Stimulated activated CD4-positive, alpha-beta T cell treated with anti-CD3 and anti-CD28 coated beads, Interleukin-1b, Interleukin-23, amount 100 ng/mL, for 1 hour (primary cell): Measurements from ENCODE around the gene EMID1.

ENCODE experiments used
- DNase-seq, 2 donors: peaks; one replicate each; pipeline ENCODE4 v3.0.0-alpha.2; 2020; ENCODE audit warnings: low read depth in 2 of 2

The EMID1 gene

GRCh38 chr22:29292379-29292778 is 86.7 kb downstream of the EMID1 start:
- DNase-seq = no peak

DNA sequence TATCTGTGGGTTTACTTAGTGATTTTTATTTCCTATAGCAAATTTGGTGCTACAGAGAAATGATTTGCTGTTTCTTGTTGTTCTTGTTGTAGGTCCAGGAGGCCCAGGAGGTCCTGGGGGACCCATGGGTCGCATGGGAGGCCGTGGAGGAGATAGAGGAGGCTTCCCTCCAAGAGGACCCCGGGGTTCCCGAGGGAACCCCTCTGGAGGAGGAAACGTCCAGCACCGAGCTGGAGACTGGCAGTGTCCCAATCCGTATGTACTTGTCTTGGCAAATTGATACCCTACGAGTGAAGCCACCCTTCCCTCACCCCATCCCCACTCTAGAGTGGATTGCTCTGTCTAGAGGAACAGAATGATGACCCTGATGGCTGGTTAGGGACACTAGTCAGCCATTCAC is 92.9 kb downstream of the EMID1 start:
- DNase-seq = no peak

DNA sequence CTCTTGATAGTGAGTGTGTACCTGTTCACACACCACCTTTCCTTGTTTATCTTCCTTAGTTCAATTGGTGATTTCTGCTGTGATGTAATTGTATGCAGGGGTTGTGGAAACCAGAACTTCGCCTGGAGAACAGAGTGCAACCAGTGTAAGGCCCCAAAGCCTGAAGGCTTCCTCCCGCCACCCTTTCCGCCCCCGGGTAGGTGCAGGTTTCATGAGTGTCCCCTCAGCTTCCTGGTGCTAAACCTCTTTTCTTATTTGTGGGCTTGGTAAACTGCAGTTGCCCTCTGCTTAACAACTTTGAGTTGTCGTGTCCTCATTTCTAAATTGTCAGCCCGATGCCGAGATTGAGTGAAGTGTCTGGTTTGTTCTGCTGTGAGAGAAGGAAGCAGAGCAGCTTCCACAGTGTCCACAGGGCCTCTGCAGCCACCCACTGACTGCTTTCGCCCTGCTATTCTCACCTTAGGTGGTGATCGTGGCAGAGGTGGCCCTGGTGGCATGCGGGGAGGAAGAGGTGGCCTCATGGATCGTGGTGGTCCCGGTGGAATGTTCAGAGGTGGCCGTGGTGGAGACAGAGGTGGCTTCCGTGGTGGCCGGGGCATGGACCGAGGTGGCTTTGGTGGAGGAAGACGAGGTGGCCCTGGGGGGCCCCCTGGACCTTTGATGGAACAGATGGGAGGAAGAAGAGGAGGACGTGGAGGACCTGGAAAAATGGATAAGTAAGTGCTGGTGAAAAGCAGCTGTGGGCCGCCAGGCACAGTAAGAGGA is 93.6 kb downstream of the EMID1 start:
- no peak for DNase-seq

DNA sequence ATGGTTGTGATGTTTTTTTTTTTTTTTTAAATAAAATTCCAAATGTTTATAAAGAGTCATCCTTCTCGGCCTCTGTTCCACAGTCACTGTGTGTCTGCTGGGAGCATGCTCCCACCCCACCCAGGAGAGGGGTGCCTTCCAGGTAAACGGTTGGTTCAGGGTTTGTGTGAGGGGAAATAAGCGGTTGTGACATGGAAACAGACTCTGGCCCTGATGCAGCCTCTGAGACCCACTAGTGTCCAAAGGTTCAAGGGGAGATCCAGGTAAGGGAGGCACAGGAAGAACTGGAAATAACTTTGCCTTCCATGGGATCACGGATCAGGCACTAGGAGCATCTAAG is 94.7 kb downstream of the EMID1 start:
- no peak for DNase-seq

GRCh38 chr22:29300807-29301601 is 95.3 kb downstream of the EMID1 start:
- DNase-seq = no peak

DNA sequence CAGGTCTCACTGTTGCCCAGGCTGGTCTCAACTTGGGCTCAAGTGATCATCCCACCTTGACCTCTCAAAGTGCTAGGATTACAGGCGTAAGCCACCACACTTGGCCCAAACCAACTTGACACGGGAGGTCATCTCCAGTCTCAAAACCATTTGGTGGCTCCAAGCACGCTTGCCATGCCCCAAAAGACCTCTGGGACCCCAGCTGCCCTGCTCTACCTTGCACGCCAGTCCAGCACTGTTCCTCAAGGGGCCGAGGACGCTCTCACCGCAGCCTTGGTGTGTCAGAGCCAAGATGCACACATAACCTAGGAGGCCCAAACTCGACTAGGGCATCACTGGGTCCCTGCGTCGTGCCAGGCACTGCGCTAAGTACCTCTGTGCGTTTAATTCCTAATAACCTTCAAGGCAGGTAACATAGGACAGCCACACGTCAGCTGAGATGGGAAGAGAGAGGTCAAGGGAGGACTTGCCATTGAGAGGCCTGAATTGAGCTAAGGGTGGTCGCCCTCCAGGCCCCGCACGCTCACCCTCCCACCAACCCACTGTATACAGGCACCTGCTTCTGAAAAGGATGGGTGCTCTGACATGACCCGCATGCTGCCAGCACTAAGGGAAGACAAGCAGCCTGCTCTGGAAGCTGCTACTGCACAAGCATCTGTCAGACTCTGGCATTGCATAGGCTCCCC is 96.2 kb downstream of the EMID1 start:
- no peak for DNase-seq

- no peak for DNase-seq
Observed at GRCh38 chr22:29302402-29302680, 96.6 kb downstream of the EMID1 start.

GRCh38 chr22:29302681-29303465 is 97.2 kb downstream of the EMID1 start:
- DNase-seq = no peak

GRCh38 chr22:29305836-29306174 is 100.1 kb downstream of the EMID1 start:
- no peak for DNase-seq

DNA sequence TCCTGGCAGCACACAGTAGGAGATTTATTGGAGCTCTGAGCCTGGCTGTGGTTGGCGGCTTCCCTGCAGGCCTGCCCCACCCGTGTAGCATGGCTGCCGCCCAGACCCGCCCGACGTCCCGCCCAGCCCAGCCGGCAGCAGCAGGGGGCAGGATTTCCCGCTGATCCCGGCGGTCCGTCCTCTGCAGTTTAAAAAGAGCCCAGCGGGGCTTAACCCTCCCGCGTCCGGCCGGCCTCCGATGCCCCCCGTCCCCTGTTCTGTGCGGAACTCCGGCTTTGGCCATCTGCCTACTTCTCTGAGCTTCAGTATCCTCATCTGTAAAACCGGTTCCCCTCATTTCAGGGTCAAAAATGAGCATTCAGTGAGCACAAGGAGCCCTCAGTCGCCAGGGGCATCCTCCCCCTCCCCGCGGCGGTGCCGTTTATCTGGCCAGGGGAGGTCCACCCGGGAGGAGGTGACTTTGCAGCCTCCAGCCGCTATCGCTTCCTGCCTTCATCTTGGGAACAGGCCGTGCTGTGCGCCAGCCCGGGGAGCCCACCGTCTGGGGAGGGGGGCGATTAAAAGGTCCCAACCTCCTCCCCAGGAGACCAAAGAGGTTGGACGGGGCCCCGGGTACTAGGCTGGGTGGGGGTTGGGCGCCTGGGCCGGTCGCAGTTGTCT is 100.6 kb downstream of the EMID1 start, which contains the start of gene GAS2L1:
TSS of gene GAS2L1 (plus strand) at position 476 of the 660 bp plus-strand sequence. CDS start 1,456 bp downstream, outside the sequence.
- no peak for DNase-seq

- no peak for DNase-seq
Observed at GRCh38 chr22:29306835-29307595, 101.3 kb downstream of the EMID1 start.

DNA sequence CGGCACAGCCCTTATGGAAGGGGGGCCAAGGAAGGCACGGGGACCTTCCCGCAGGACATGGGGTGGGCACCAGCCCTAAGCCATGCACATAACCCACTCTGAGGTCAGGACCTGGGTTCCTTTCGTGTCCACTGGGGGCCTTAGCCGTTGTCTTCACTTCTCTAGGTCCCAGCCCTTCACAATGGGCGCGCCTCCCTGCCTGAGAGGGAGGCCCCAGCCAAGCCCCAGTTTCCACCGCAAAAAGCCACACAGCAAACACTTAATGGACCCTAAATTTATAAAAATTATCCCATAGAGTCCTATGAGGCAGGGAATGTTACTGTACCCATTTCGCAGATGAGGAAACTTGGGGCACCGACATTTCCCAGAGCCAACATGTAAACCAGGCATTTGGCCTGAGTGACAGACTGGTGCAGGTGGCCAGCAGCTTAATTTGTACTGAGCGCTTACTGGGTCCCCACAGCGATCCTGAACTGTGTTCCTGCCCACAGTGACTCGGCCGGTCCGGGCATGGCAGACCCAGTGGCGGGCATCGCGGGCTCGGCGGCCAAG is 102.0 kb downstream of the EMID1 start:
- DNase-seq = no peak

DNA sequence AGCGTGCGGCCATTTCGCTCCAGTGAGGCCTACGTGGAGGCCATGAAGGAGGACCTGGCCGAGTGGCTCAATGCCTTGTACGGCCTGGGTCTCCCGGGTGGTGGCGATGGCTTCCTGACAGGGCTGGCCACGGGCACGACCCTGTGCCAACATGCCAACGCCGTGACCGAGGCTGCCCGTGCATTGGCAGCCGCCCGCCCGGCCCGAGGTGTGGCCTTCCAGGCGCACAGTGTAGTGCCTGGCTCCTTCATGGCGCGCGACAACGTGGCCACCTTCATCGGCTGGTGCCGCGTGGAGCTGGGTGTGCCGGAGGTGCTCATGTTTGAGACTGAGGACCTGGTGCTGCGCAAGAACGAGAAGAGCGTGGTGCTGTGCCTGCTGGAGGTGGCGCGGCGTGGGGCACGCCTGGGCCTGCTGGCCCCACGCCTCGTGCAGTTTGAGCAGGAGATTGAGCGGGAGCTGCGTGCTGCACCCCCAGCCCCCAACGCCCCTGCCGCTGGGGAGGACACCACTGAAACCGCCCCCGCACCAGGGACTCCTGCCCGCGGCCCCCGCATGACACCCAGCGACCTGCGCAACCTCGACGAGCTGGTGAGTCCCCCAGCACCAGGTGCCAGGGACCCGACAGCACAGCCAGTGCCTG is 102.6 kb downstream of the EMID1 start:
- no peak for DNase-seq

DNA sequence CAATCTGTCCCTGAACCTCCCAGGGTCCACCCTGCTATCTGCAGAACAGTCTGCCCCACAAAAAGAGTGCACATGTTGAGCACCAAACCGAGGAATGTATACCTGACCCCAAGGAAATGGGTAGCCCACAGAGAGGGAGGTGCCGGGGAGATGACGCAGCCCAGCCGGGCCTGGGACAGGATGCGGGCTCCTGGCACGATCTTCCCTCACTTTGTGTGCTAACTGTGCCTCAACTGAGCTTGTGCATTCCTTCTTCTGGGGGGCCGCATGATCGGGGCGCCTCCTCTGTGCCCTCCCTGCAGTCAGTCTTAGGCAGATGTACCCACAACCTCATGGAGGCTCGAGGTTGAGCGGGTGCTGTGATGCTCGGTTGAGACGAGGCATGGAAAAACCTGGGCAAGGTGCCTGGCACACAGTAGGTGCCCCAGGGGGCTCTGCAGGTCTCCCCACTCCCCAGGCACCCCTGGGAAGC is 103.1 kb downstream of the EMID1 start:
- DNase-seq = no peak
